Myocyte (in vitro differentiated cells): ENCODE data around the gene LRBA. TPM values are rescaled to one million over a fixed set of nuclear protein-coding genes. Genes with fewer than 3 reads are reported as not detected.
A peak's percentile ranks its signal among the peaks of the same experiment; 100 is the strongest.
"Not testable (repeated sequence)": the region's sequence is repeated elsewhere in the genome, so short reads cannot be mapped to it uniquely, and the experiment has no call there.

Experiments used
- DNase-seq: peaks from one replicate; pipeline ENCODE4 v3.0.0-alpha.2; 2012; ENCODE audit warnings: low read depth
- total RNA-seq: library from RNA; depleted of rRNA; stranded (reverse); fragments of >200 nt; gene quantifications from 2 replicates; pipeline ENCODE4 v1.2.3, GENCODE V29; 2014

Gene LRBA
- total RNA-seq, 1 donor from 2014 or later: 52.8 TPM

- DNase-seq: peak; percentile 99
Observed at GRCh38 chr4:151015459-151016347, 619 bp upstream of the LRBA start.

- DNase-seq: no peak
Observed at GRCh38 chr4:151013944-151014343, 1.1 kb downstream of the LRBA start.

- DNase-seq: no peak
Observed at GRCh38 chr4:151013491-151013890, 1.6 kb downstream of the LRBA start.

GRCh38 chr4:151012820-151013219 is 2.3 kb downstream of the LRBA start:
- DNase-seq: no peak

GRCh38 chr4:151012376-151012775 is 2.7 kb downstream of the LRBA start:
- DNase-seq: no peak

DNA sequence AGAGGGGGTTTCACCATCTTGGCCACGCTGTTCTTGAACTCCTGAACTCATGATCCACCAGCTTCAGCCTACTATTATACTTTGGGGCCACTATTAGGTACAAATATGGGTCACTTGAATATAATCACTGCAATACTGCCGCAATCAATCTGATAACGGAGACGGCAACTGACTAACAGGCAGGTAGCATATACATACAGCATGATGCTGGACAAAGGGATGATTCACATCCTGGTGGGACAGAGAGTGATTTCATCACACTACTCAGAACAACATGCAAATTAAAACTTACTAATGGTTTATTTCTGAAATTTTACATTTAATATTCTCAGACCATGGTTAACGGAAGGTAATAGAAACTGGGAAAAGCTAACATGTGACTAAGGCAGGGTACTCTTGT is 10.9 kb downstream of the LRBA start:
- DNase-seq: no peak

- no peak for DNase-seq
Observed at GRCh38 chr4:151000747-151001429, 14.2 kb downstream of the LRBA start.

DNA sequence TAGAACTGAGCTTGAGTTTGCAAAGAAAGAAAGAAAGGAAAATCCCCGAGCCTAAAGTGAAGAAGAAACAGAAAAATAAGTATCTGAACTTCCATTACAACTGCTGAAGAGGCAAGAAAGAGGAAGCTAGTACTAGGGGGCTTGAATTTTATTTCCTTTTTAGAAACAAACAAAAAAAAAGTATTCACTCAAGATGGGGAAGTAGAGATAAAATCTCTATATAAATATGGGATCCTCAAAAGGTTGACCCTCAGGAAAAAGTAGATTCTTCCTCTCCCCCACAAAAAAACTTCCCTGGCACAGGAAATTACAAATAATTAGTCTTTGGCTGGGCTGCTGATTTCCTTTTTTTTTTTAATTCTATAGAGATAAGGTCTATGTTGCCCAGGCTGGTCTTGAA is 16.0 kb downstream of the LRBA start:
- no peak for DNase-seq

- DNase-seq: no peak
Observed at GRCh38 chr4:150997141-150997540, 17.9 kb downstream of the LRBA start.

- no peak for DNase-seq
Observed at GRCh38 chr4:150994721-150995120, 20.4 kb downstream of the LRBA start.

DNA sequence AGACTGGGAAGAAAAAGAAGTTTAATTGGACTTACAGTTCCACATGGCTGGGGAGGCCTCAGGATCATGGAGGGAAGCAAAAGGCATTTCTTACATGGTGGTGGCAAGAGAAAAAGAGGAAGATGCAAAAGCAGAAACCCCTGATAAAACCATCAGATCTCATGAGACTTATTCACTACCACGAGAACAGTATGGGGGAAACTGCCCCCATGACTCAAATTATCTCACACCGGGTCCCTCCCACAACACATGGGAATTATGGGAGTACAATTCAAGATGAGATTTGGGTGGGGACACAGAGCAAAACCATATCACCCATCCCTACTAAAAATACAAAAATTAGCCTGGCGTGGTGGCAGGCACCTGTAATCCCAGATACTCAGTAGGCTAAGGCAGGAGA is 21.5 kb downstream of the LRBA start:
- DNase-seq: not testable (repeated sequence)

DNA sequence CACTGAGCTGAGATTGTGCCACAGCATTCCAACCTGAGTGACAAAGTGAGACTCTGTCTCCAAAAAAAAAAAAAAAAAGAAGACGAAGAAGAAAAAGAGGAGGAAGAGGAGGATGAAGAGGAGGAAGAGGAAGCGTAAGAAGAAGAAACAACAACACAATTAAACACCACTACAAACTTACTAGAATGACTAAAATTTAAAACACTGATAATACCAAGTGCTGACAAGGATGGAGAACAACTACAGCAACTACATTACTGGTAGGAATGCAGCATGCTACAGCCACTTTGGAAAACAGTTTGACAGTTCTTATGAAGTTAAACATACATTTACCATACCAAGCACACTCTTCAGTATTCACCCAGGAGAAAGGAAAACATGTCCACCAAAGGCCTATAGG is 24.1 kb downstream of the LRBA start:
- DNase-seq: no peak

DNA sequence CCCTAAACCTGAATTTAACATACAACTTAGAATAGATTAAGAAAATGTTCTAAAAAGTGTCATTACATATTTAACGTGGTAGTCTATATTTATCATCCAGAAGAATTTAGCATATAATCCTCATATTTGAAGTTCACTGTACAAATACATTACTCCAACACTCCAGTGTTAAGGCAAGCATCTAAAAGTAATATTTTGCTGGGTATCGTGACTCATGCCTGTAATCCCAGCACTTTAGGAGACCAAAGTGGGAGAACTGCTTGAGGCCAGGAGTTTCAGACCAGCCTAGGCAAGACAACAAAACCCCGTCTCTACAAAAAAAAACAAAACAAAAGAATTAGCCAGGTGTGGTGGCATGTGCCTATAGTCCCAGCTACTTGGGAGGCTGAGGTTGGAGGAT is 24.8 kb downstream of the LRBA start:
- no peak for DNase-seq

GRCh38 chr4:150988238-150988637 is 26.8 kb downstream of the LRBA start:
- no peak for DNase-seq

- DNase-seq: no peak
Observed at GRCh38 chr4:150987204-150987603, 27.9 kb downstream of the LRBA start.

- DNase-seq: no peak
Observed at GRCh38 chr4:150986085-150986484, 29.0 kb downstream of the LRBA start.

GRCh38 chr4:150983851-150984250 is 31.2 kb downstream of the LRBA start:
- no peak for DNase-seq

DNA sequence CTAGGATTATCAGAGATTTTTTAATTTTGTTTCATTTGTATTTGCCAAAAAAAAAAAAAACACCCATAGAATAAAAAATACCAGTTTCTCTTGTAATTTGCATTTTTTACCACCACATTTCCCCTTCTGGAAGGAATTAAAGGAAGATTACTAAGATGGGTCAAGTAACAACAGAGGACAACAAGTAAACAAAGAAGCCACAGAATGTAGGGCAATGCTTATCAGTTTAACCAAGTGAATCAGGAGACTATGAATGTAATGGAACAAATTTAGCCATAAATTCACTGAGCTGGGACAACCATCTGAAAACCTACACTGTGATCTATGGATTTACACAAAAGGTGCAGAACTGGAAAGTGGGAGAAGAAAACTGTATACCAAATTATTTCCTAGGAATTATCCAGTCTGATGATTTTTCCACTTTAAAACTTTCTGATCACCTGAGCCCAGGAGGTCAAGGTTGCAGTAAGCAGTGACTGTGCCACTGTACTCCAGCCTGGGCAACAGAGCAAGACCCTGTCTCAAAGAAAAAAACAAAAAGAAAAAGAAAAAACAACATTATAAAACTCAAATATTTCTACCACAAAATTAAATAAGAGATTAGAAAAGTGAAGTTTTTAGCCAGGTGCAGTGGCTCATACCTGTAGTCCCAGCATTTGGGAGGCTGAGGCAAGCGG is 32.4 kb downstream of the LRBA start:
- DNase-seq: peak; percentile 12

DNA sequence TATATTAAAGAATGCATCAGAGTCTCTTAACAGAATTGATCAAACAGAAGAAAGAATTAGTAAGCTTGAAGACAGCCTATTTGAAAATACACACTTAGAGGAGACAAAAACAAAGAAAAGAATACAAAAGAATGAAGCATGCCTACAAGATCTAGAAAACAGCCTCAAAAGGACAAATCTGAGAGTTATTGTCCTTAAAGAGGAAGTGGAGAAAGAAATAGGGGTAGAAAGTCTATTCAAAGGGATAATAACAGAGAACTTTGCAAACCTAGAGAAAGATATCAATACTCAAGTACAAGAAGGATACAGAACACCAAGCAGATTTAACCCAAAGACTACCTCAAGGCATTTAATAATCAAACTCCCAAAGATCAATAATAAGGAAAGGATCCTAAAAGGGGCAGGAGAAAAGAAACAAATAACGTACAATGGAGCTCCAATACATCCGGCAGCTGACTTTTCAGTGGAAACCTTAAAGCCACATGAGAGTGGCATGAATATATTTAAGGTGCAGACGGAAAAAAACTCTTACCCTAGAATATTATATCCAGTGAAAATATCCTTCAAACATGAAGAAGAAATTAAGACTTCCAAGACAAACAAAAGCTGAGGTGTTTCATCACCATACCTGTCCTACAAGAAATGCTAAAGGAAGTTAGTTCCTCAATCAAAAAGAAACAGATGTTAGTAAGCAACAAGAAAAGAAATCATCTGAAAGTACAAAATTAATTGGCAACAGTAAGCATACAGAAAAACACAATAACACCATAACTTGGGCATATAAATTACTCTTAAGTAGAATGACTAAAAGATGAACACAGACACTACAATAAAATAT is 36.1 kb downstream of the LRBA start:
- DNase-seq: no peak

DNA sequence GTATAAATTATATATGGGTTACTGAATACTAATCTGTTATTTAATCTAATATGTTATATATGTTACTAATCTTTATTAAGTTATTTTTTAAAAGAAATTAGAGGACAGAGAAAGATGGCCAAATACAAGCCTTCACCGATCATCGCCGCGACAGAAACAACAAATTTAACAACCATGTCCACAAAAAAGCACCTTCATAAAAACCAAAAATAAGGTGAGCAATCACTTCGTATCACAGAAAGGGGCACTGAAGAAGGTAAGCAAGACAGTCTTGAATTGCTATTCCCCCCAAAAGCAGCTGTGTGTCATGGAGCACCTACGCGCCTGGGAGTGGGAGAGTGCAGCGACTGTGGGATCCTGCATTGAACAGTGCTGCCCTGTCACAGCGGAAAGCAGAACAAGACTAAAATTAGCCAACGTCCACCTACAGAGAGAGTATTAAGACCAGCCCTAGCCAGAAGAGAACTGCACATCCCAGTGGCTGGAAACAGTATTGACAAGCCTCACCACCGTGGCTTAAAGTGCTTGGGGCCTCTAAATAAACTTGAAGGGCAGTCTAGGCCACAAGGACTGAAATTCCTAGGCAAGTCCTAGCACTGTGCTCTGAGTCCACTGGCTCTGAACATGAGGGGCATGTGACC is 38.5 kb downstream of the LRBA start:
- DNase-seq: no peak

GRCh38 chr4:150974750-150975149 is 40.3 kb downstream of the LRBA start:
- DNase-seq: no peak
